ENCODE results near the gene AOC3.

Gene AOC3
- total RNA-seq: 0.04 to 0.46 (median 0.24) reads per million in 18 experiments

- DNase-seq: no peak
These were observed at the start of gene AOC3 for GRCh38 chr17:42850954-42851353. TSS of gene AOC3 (plus strand) at chr17:42851199. CDS start at chr17:42851344, 145 bp downstream.

- no peak for DNase-seq
These were observed 47.7 kb upstream of the AOC3 start for GRCh38 chr17:42803074-42803883.

GRCh38 chr17:42804918-42805367, 46.1 kb upstream of the AOC3 start:
- DNase-seq: no peak

- no peak for DNase-seq
These were observed 44.8 kb upstream of the AOC3 start for GRCh38 chr17:42806249-42806648.

GRCh38 chr17:42809250-42809649, 41.7 kb upstream of the AOC3 start:
- peak in 1 of 2 donors; percentile 8 for DNase-seq

GRCh38 chr17:42814633-42815399, 36.2 kb upstream of the AOC3 start:
- DNase-seq: no peak

GRCh38 chr17:42817866-42818265, 33.1 kb upstream of the AOC3 start:
- DNase-seq: no peak

- DNase-seq: no peak
These were observed 32.6 kb upstream of the AOC3 start for GRCh38 chr17:42818379-42818778.

- peak; percentile 61 to 70 for DNase-seq
These were observed 31.0 kb upstream of the AOC3 start for GRCh38 chr17:42819939-42820535.

GRCh38 chr17:42821176-42821575, 29.8 kb upstream of the AOC3 start:
- no peak for DNase-seq

GRCh38 chr17:42827472-42827871, 23.5 kb upstream of the AOC3 start:
- no peak for DNase-seq

GRCh38 chr17:42830971-42831370, 20.0 kb upstream of the AOC3 start:
- DNase-seq: no peak

- DNase-seq: no peak
These were observed 18.6 kb upstream of the AOC3 start for GRCh38 chr17:42832213-42832933.

GRCh38 chr17:42832934-42833766, 17.8 kb upstream of the AOC3 start, which contains the start of gene PSME3:
TSS of gene PSME3 (plus strand) at chr17:42833397. CDS start at chr17:42833632, 235 bp downstream.
- peak; percentile 89 to 91 for DNase-seq

- no peak for DNase-seq
These were observed 17.1 kb upstream of the AOC3 start for GRCh38 chr17:42833767-42834422.

- DNase-seq: no peak
These were observed 15.3 kb upstream of the AOC3 start for GRCh38 chr17:42835732-42836131.

- DNase-seq: no peak
These were observed 8.9 kb upstream of the AOC3 start for GRCh38 chr17:42841975-42842685.

GRCh38 chr17:42843358-42843934, 7.6 kb upstream of the AOC3 start:
- DNase-seq: peak; percentile 63 to 70

- DNase-seq: no peak
These were observed 6.7 kb upstream of the AOC3 start, which contains the start of gene AOC2 for GRCh38 chr17:42844271-42844670. TSS of gene AOC2 (plus strand) at chr17:42844580. CDS start at chr17:42844627, 47 bp downstream.

Measured in inflammatory macrophage (primary cell).